HG03521 (cell line): Measurements from ENCODE around the gene PCSK6.

Experiments
- ATAC-seq: cut with Tn5 transposase; IDR thresholded peaks from one replicate; pipeline ENCODE4 v1.9.1; 2021; ENCODE audit warnings: mild to moderate bottlenecking, moderate library complexity; ENCODE audit not compliant: unreplicated experiment

The PCSK6 gene

GRCh38 chr15:101489599-101490407 is at the start of gene PCSK6:
Gene PCSK6, minus strand, starts transcription at chr15:101489707. Its CDS starts 37 bp downstream, at chr15:101489670.
- no peak for ATAC-seq

- ATAC-seq = no peak
Observed at GRCh38 chr15:101538996-101539395, 49.5 kb upstream of the PCSK6 start.

GRCh38 chr15:101538177-101538576 is 48.7 kb upstream of the PCSK6 start:
- ATAC-seq = no peak

- ATAC-seq = no peak
Observed at GRCh38 chr15:101537483-101538080, 48.1 kb upstream of the PCSK6 start.

GRCh38 chr15:101536875-101537405 is 47.4 kb upstream of the PCSK6 start:
- no peak for ATAC-seq

- no peak for ATAC-seq
Observed at GRCh38 chr15:101536166-101536874, 46.8 kb upstream of the PCSK6 start.

GRCh38 chr15:101535170-101535902 is 45.8 kb upstream of the PCSK6 start:
- ATAC-seq = no peak

GRCh38 chr15:101534376-101534970 is 45.0 kb upstream of the PCSK6 start:
- ATAC-seq = no peak

GRCh38 chr15:101533371-101534140 is 44.0 kb upstream of the PCSK6 start:
- ATAC-seq = no peak

- ATAC-seq = no peak
Observed at GRCh38 chr15:101532865-101533264, 43.4 kb upstream of the PCSK6 start.

GRCh38 chr15:101531170-101531569 is 41.7 kb upstream of the PCSK6 start:
- ATAC-seq = no peak

- no peak for ATAC-seq
Observed at GRCh38 chr15:101530224-101530958, 40.9 kb upstream of the PCSK6 start.

- no peak for ATAC-seq
Observed at GRCh38 chr15:101528917-101529299, 39.4 kb upstream of the PCSK6 start.

- ATAC-seq = no peak
Observed at GRCh38 chr15:101528108-101528916, 38.8 kb upstream of the PCSK6 start.

- no peak for ATAC-seq
Observed at GRCh38 chr15:101526890-101527289, 37.4 kb upstream of the PCSK6 start.

- no peak for ATAC-seq
Observed at GRCh38 chr15:101526442-101526841, 36.9 kb upstream of the PCSK6 start.

GRCh38 chr15:101526021-101526420 is 36.5 kb upstream of the PCSK6 start:
- no peak for ATAC-seq

GRCh38 chr15:101525087-101525669 is 35.7 kb upstream of the PCSK6 start:
- no peak for ATAC-seq
